HEK293T (cell line): ENCODE results near the gene EDARADD.

Source experiments
- ARNT ChIP-seq: fragments of 450-650 bp; IDR thresholded peaks from 2 replicates; pipeline ENCODE4 v1.6.1; 2017; ENCODE audit warnings: mild to moderate bottlenecking
- BHLHE40 ChIP-seq: fragments of 450-650 bp; IDR thresholded peaks from 2 replicates; pipeline ENCODE4 v1.6.1; 2016; ENCODE audit warnings: mild to moderate bottlenecking, moderate library complexity, borderline replicate concordance
- CTBP1 ChIP-seq: fragments of 450-650 bp; IDR thresholded peaks from 2 replicates; pipeline ENCODE4 v1.6.1; 2016; ENCODE audit warnings: borderline replicate concordance
- ELF4 ChIP-seq: fragments of 450-650 bp; IDR thresholded peaks from 2 replicates; pipeline ENCODE4 v1.6.1; 2017; ENCODE audit warnings: antibody characterized with exemption
- FOXK2 ChIP-seq: fragments of 450-650 bp; IDR thresholded peaks from 2 replicates; pipeline ENCODE4 v1.6.1; 2016; ENCODE audit warnings: mild to moderate bottlenecking
- FOXM1 ChIP-seq: fragments of 450-650 bp; IDR thresholded peaks from 2 replicates; pipeline ENCODE4 v1.6.1; 2017; ENCODE audit warnings: mild to moderate bottlenecking, borderline replicate concordance
- NFRKB ChIP-seq: fragments of 450-650 bp; IDR thresholded peaks from 2 replicates; pipeline ENCODE4 v1.6.1; 2016; ENCODE audit warnings: mild to moderate bottlenecking, moderate library complexity
- PKNOX1 ChIP-seq: fragments of 450-650 bp; IDR thresholded peaks from 2 replicates; pipeline ENCODE4 v1.6.1; 2016
- SP1 ChIP-seq: fragments of 450-650 bp; IDR thresholded peaks from 2 replicates; pipeline ENCODE4 v1.6.1; 2017
- SUZ12 ChIP-seq: fragments of 450-650 bp; IDR thresholded peaks from 2 replicates; pipeline ENCODE4 v1.6.1; 2016; ENCODE audit warnings: mild to moderate bottlenecking
- TARDBP ChIP-seq: fragments of 450-650 bp; IDR thresholded peaks from 2 replicates; pipeline ENCODE4 v1.6.1; 2016
- ZNF384 ChIP-seq: fragments of 450-650 bp; IDR thresholded peaks from 2 replicates; pipeline ENCODE4 v1.6.1; 2016

GRCh38 chr1:236530286-236530685 is 136.2 kb downstream of the EDARADD start:
- TF ChIP-seq SUZ12 = no peak
- TF ChIP-seq TARDBP = no peak
- no peak for TF ChIP-seq ARNT
- no peak for TF ChIP-seq FOXM1
- TF ChIP-seq CTBP1 = no peak
- no peak for TF ChIP-seq ELF4
- no peak for TF ChIP-seq FOXK2
- TF ChIP-seq ZNF384 = no peak
- no peak for TF ChIP-seq NFRKB
- TF ChIP-seq PKNOX1 = no peak
- TF ChIP-seq BHLHE40 = no peak
- TF ChIP-seq SP1 = no peak
